H1 (cell line): ENCODE data around the gene TMED9. TPM values are rescaled to one million over a fixed set of nuclear protein-coding genes. Genes with fewer than 3 reads are reported as not detected.

ENCODE experiments used
- CTCF ChIA-PET: fragments of 300-600 bp; sonication (Branson Sonifier 250); formaldehyde crosslinking; loops from one replicate; lab custom pipeline; 2021; ENCODE audit not compliant: partially characterized antibody; lab: Charles Lee
- POLR2A ChIA-PET: fragments of 300-600 bp; sonication (Branson Sonifier 250); formaldehyde crosslinking; loops from one replicate; lab custom pipeline; 2021; ENCODE audit warnings: inconsistent platforms; ENCODE audit not compliant: partially characterized antibody; lab: Charles Lee
- DNase-seq, 2 experiments: peaks; one replicate each; pipeline versions ENCODE4 v3.0.0 to v3.0.0-alpha.2; 2010 to 2022; ENCODE audit warnings: low spot score in 2 of 2, low read depth in 1 of 2, mixed read lengths in 1 of 2
- FAIRE-seq: peaks from 2 replicates; lab custom pipeline; 2011; peaks lifted over from hg19 to GRCh38; lab: Jason Lieb, UNC
- H2AFZ ChIP-seq: 2 replicates; pipeline ENCODE4 v1.8.1; 2012; ENCODE audit warnings: low read length, inconsistent platforms
- H2AK5ac ChIP-seq: 2 replicates; pipeline ENCODE4 v1.6.1; 2013; ENCODE audit warnings: low read depth, low read length
- H2BK120ac ChIP-seq: replicated peaks from 2 replicates; pipeline ENCODE3; 2013; ENCODE audit warnings: low read depth, low read length, inconsistent platforms
- H2BK12ac ChIP-seq: 2 replicates; pipeline ENCODE4 v1.6.1; 2013; ENCODE audit warnings: low read depth, low read length
- H2BK15ac ChIP-seq: 2 replicates; pipeline ENCODE4 v1.6.1; 2013; ENCODE audit warnings: low read length
- H2BK20ac ChIP-seq: 2 replicates; pipeline ENCODE4 v1.6.1; 2013; ENCODE audit warnings: low read length
- H2BK5ac ChIP-seq: 2 replicates; pipeline ENCODE4 v1.6.1; 2013; ENCODE audit warnings: low read depth, low read length
- H3K14ac ChIP-seq: 2 replicates; pipeline ENCODE4 v1.6.1; 2013; ENCODE audit warnings: inconsistent platforms; ENCODE audit not compliant: insufficient read length
- H3K18ac ChIP-seq: 2 replicates; pipeline ENCODE4 v1.6.1; 2013; ENCODE audit warnings: low read length; ENCODE audit errors: extremely low read depth
- H3K23ac ChIP-seq: 2 replicates; pipeline ENCODE4 v1.6.1; 2013; ENCODE audit warnings: inconsistent platforms; ENCODE audit not compliant: insufficient read length
- H3K23me2 ChIP-seq: 2 replicates; pipeline ENCODE4 v1.6.1; 2013; ENCODE audit warnings: low read depth, low read length
- H3K27ac ChIP-seq: 2 replicates; pipeline ENCODE4 v1.6.1; 2011; ENCODE audit warnings: low read depth, low read length, inconsistent platforms
- H3K27me3 ChIP-seq, 4 experiments: replicated peaks in 1 of 4; 1 replicate in 1 of 4; 2 replicates in 3 of 4; pipeline versions ENCODE4 v1.6.1 to v1.8.1; 2011 to 2013; ENCODE audit warnings: low read length in 3 of 4, mild to moderate bottlenecking in 3 of 4, inconsistent platforms in 2 of 4, mixed read lengths in 2 of 4, moderate library complexity in 1 of 4; ENCODE audit not compliant: control insufficient read depth in 3 of 4, insufficient read depth in 3 of 4; ENCODE audit errors: extremely low read depth in 1 of 4
- H3K36me3 ChIP-seq, 4 experiments: 2 replicates each; pipeline versions ENCODE4 v1.6.1 to v1.8.1; 2011 to 2013; ENCODE audit warnings: mild to moderate bottlenecking in 4 of 4, low read length in 3 of 4, moderate library complexity in 2 of 4, control low read depth in 1 of 4, inconsistent platforms in 1 of 4; ENCODE audit not compliant: insufficient read depth in 4 of 4, control insufficient read depth in 2 of 4
- H3K4ac ChIP-seq: replicated peaks from 2 replicates; pipeline ENCODE3; 2013; ENCODE audit warnings: low read length, low read depth, mixed read lengths, inconsistent platforms; ENCODE audit not compliant: insufficient read length
- H3K4me1 ChIP-seq, 4 experiments: replicated peaks in 1 of 4; 1 replicate in 1 of 4; 2 replicates in 3 of 4; pipeline versions ENCODE4 v1.6.1 to v1.8.1; 2011 to 2013; ENCODE audit warnings: low read length in 3 of 4, inconsistent platforms in 2 of 4, mixed read lengths in 1 of 4; ENCODE audit not compliant: insufficient read depth in 4 of 4, control insufficient read depth in 3 of 4
- H3K4me2 ChIP-seq, 2 experiments: 2 replicates each; pipeline versions ENCODE4 v1.6.1 to v1.8.1; 2011 to 2013; ENCODE audit warnings: low read depth in 2 of 2, low read length in 2 of 2, control low read depth in 1 of 2, inconsistent platforms in 1 of 2, mild to moderate bottlenecking in 1 of 2; ENCODE audit not compliant: insufficient read depth in 1 of 2
- H3K4me3 ChIP-seq, 4 experiments: fragments of 200-600, 300-600 bp in 1 of 4; sonication (generic), shearing (Covaris generic), sonication (Bioruptor Twin) in 1 of 4; 2 replicates each; pipeline versions ENCODE4 v1.5.1 to v1.8.1; 2011 to 2016; ENCODE audit warnings: low read length in 4 of 4, low read depth in 3 of 4, control low read depth in 2 of 4, inconsistent platforms in 2 of 4, mild to moderate bottlenecking in 2 of 4, mixed read lengths in 1 of 4, moderate library complexity in 1 of 4; ENCODE audit not compliant: insufficient read depth in 2 of 4; ENCODE audit errors: extremely low read depth in 1 of 4
- H3K56ac ChIP-seq: replicated peaks from 2 replicates; pipeline ENCODE3; 2013; ENCODE audit warnings: low read depth, mild to moderate bottlenecking, mixed read lengths, low read length, inconsistent platforms; ENCODE audit not compliant: insufficient read length
- H3K79me1 ChIP-seq: 2 replicates; pipeline ENCODE4 v1.6.1; 2013; ENCODE audit warnings: low read depth, low read length, control low read depth
- H3K79me2 ChIP-seq, 2 experiments: 2 replicates each; pipeline versions ENCODE4 v1.6.1 to v1.8.1; 2012 to 2013; ENCODE audit warnings: low read length in 2 of 2, mild to moderate bottlenecking in 2 of 2, inconsistent platforms in 1 of 2; ENCODE audit not compliant: insufficient read depth in 2 of 2, control insufficient read depth in 1 of 2
- H3K9ac ChIP-seq, 4 experiments: replicated peaks in 1 of 4; 1 replicate in 1 of 4; 2 replicates in 3 of 4; pipeline versions ENCODE4 v1.6.1 to v1.8.1; 2011 to 2013; ENCODE audit warnings: low read depth in 3 of 4, low read length in 3 of 4, control low read depth in 2 of 4, mild to moderate bottlenecking in 2 of 4, moderate library complexity in 2 of 4, inconsistent platforms in 1 of 4; ENCODE audit errors: extremely low read depth in 1 of 4
- H3K9me3 ChIP-seq, 2 experiments: 2 replicates each; pipeline versions ENCODE4 v1.6.1 to v1.8.1; 2012 to 2013; ENCODE audit warnings: mild to moderate bottlenecking in 2 of 2, moderate library complexity in 2 of 2, control low read depth in 1 of 2, inconsistent platforms in 1 of 2, low read depth in 1 of 2, low read length in 1 of 2, mixed read lengths in 1 of 2; ENCODE audit not compliant: insufficient read depth in 2 of 2
- H4K20me1 ChIP-seq, 2 experiments: replicated peaks in 1 of 2; 2 replicates each; pipeline versions ENCODE3 to v1.8.1; 2011 to 2013; ENCODE audit warnings: inconsistent platforms in 2 of 2, low read length in 2 of 2, mild to moderate bottlenecking in 1 of 2; ENCODE audit not compliant: insufficient read depth in 2 of 2, control insufficient read depth in 1 of 2
- H4K5ac ChIP-seq: 2 replicates; pipeline ENCODE4 v1.6.1; 2013; ENCODE audit warnings: low read length, low read depth, mixed read lengths, inconsistent platforms; ENCODE audit not compliant: insufficient read length
- H4K8ac ChIP-seq: 2 replicates; pipeline ENCODE4 v1.8.0; 2013; ENCODE audit warnings: mild to moderate bottlenecking, moderate library complexity, low read length, inconsistent platforms; ENCODE audit not compliant: insufficient read depth; ENCODE audit errors: extremely low read depth
- H4K91ac ChIP-seq: replicated peaks from 2 replicates; pipeline ENCODE3; 2013; ENCODE audit warnings: low read length, mixed read lengths, inconsistent platforms; ENCODE audit not compliant: insufficient read length
- MAFK ChIP-seq: IDR thresholded peaks from 2 replicates; pipeline ENCODE4 v1.6.1; 2012; ENCODE audit warnings: low read depth, mild to moderate bottlenecking, improper control_type of control experiment, low read length
- SIN3A ChIP-seq, 2 experiments: IDR thresholded peaks in 1 of 2; conservative IDR thresholded peaks in 1 of 2; 2 replicates each; pipeline ENCODE4 v1.6.1; 2011 to 2012; ENCODE audit warnings: low read length in 2 of 2, improper control_type of control experiment in 1 of 2, low read depth in 1 of 2, mild to moderate bottlenecking in 1 of 2
- WGBS, 2 experiments: shearing (Covaris generic) in 1 of 2; methylation state at CpG; one replicate each; pipeline versions ENCODE4 v1.1.6 to v1.1.7; 2013 to 2015; ENCODE audit warnings: low lambda C conversion rate in 2 of 2, mixed read lengths in 2 of 2, inconsistent platforms in 1 of 2, low coverage in 1 of 2, missing lambda C conversion rate in 1 of 2; ENCODE audit not compliant: insufficient replicate concordance in 2 of 2, insufficient coverage in 1 of 2, insufficient read length in 1 of 2; ENCODE audit errors: extremely low coverage in 1 of 2, missing lambda C conversion rate in 1 of 2; 5-methylcytosine and 5-hydroxymethylcytosine counted together
- polyA plus RNA-seq, 7 experiments: library from polyadenylated mRNA; depleted of rRNA in 3 of 7; stranded (reverse) in 5 of 7; unstranded in 2 of 7; fragments of >200 nt in 5 of 7; fragments of 200-250 nt in 2 of 7; gene quantifications; 1 replicate in 5 of 7; 2 replicates in 1 of 7; 4 replicates in 1 of 7; pipeline versions ENCODE4 v1.2.1 to v1.2.3, GENCODE V29; 2011 to 2013; ENCODE audit warnings: missing spikeins in 2 of 7, mixed read lengths in 2 of 7
- total RNA-seq: library from RNA; stranded (reverse); fragmentation: NEBNext Ultra II Directional; extraction: Animal tissue kit (Norgen Biotek cat#: 25700); gene quantifications from 2 replicates; pipeline ENCODE4 v1.2.1, GENCODE V29; 2021

The TMED9 gene
- total and polyA plus RNA-seq, 2 of the 8 experiments (the other 6 are each of a cell fraction or from before 2014, with no cell fraction given) = 130 to 160 TPM

DNA sequence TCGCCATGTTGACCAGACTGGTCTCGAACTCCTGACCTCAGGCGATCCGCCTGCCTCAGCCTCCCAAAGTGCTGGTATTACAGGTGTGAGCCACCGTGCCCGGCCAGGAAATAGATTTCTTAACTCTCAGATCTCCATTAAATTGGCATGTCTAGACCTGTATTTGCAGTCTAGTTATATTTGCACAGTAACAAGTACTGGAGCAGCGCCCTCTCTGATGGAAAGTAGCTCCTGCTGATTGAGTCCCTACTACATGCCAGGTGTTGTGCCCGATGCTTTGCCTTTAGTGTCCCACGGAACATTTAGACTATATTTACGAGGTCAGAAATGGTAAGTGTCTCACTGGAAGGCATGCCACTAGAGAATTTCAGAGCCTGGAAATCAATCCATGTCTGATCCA lies 15.8 kb upstream of the TMED9 start:
- no peak overlapping the region for H2AFZ ChIP-seq
- H3K14ac ChIP-seq = no peak overlapping the region
- no peak overlapping the region for H3K4ac ChIP-seq
- no peak overlapping the region for H4K91ac ChIP-seq
- H3K23me2 ChIP-seq = no peaks in the 10 kb centered on the region
- H3K4me2 ChIP-seq = no peak overlapping the region
- H3K27ac ChIP-seq = no peak overlapping the region
- no peak overlapping the region for H2BK12ac ChIP-seq
- no peak overlapping the region for H3K18ac ChIP-seq
- H3K9ac ChIP-seq = no peak overlapping the region
- no peaks in the 10 kb centered on the region for H3K4me1 ChIP-seq
- H3K79me1 ChIP-seq = no peaks in the 10 kb centered on the region
- WGBS, 2 experiments = 88% methylated on average over 10 of the region's 10 CpGs; no CpG with 5 or more reads in 1 of the 2 experiments
- H3K4me3 ChIP-seq = no peak overlapping the region
- H3K56ac ChIP-seq = no peak overlapping the region
- TF ChIP-seq SIN3A (conservative IDR thresholded peaks at IDR 0.05 in 1 of 2, IDR thresholded peaks at IDR 0.05 in 1 of 2; ENCODE audit: low read depth in 1 of 2, low read length in 2 of 2) = no peak
- no peak for TF ChIP-seq MAFK
- no peak overlapping the region for H2AK5ac ChIP-seq
- H3K9me3 ChIP-seq = no peaks in the 10 kb centered on the region
- H3K27me3 ChIP-seq = no peaks in the 10 kb centered on the region
- DNase-seq (no peak), FAIRE-seq (no peak)
- H3K79me2 ChIP-seq = no peaks in the 10 kb centered on the region
- H3K36me3 ChIP-seq = no peaks in the 10 kb centered on the region
- H2BK120ac ChIP-seq = no peak overlapping the region
- H3K23ac ChIP-seq = no peak overlapping the region
- H2BK5ac ChIP-seq = no peak overlapping the region
- no peak overlapping the region for H2BK15ac ChIP-seq
- H2BK20ac ChIP-seq = no peak overlapping the region
- no peak overlapping the region for H4K8ac ChIP-seq
- no peaks in the 10 kb centered on the region for H4K20me1 ChIP-seq
- H4K5ac ChIP-seq = no peak overlapping the region
- CTCF ChIA-PET = interaction anchor here (0.6 to 2.2 kb wide), 3 partner anchors 9 to 30 kb away, joined by 3 to 12 read pairs (median 7); no protein-coding TSS in a partner anchor
- POLR2A ChIA-PET = interaction anchor here (1.3 kb wide), 1 partner anchor 16 kb away, joined by 3 read pairs; the partner anchor contains the start of gene TMED9
